SU-DHL-6 (cell line): ENCODE results near the gene LELP1.

Experiments
- H2AFZ ChIP-seq: fragments of 200-600 bp; sonication (generic); 2 replicates; pipeline ENCODE4 v1.6.1; 2014; ENCODE audit warnings: low read depth, mild to moderate bottlenecking, moderate library complexity, mixed read lengths, antibody characterized with exemption, low read length; ENCODE audit not compliant: severe bottlenecking
- H3F3A ChIP-seq: fragments of 200-600 bp; shearing (Covaris generic); 2 replicates; pipeline ENCODE4 v1.6.0; 2016; ENCODE audit warnings: antibody characterized with exemption, mild to moderate bottlenecking; ENCODE audit not compliant: insufficient read depth
- H3K27ac ChIP-seq: fragments of 200-600 bp; sonication (generic); 2 replicates; pipeline ENCODE4 v1.5.1; 2016; ENCODE audit warnings: low read depth, mild to moderate bottlenecking, low read length, moderate library complexity, mixed read lengths
- H3K27me3 ChIP-seq: fragments of 200-600 bp; sonication (generic), shearing (Covaris generic); 2 replicates; pipeline ENCODE4 v1.6.0; 2014; ENCODE audit warnings: mild to moderate bottlenecking, low read length
- H3K36me3 ChIP-seq: fragments of 200-600 bp; sonication (generic); 2 replicates; pipeline ENCODE4 v1.6.1; 2014; ENCODE audit warnings: mild to moderate bottlenecking, low read length, mixed read lengths
- H3K4me2 ChIP-seq: fragments of 300-600, 200-600 bp; shearing (Covaris generic), sonication (generic); 2 replicates; pipeline ENCODE4 v1.6.0; 2014; ENCODE audit warnings: low read length, low read depth, mild to moderate bottlenecking; ENCODE audit not compliant: poor library complexity, severe bottlenecking
- H3K4me3 ChIP-seq: fragments of 200-600 bp; sonication (generic); 2 replicates; pipeline ENCODE4 v1.5.1; 2014; ENCODE audit warnings: antibody characterized with exemption, low read length, mild to moderate bottlenecking, mixed read lengths; ENCODE audit not compliant: insufficient read depth, poor library complexity, severe bottlenecking
- H3K79me2 ChIP-seq: fragments of 200-600 bp; sonication (generic); 2 replicates; pipeline ENCODE4 v1.6.1; 2014; ENCODE audit warnings: mild to moderate bottlenecking, low read length, moderate library complexity; ENCODE audit not compliant: insufficient read depth
- H3K9ac ChIP-seq: fragments of 200-600 bp; sonication (generic); 2 replicates; pipeline ENCODE4 v1.7.0; 2014; ENCODE audit warnings: mild to moderate bottlenecking, low read length
- H3K9me2 ChIP-seq: fragments of 200-600 bp; sonication (generic); replicated peaks from 2 replicates; pipeline ENCODE4 v1.6.1; 2014; ENCODE audit warnings: low read length; ENCODE audit not compliant: insufficient read depth
- H3K9me3 ChIP-seq: fragments of 200-600 bp; sonication (generic); 2 replicates; pipeline ENCODE4 v1.6.1; 2014; ENCODE audit warnings: low read length, mixed read lengths; ENCODE audit not compliant: insufficient read depth
- H4K20me1 ChIP-seq: fragments of 200-600 bp; sonication (generic); 2 replicates; pipeline ENCODE4 v1.6.1; 2014; ENCODE audit warnings: low read depth, mild to moderate bottlenecking, antibody characterized with exemption, low read length, moderate library complexity, mixed read lengths
- CTCF ChIP-seq: fragments of 200-600 bp; sonication (generic); IDR thresholded peaks from one replicate; pipeline ENCODE4 v1.5.1; 2017; ENCODE audit warnings: antibody characterized with exemption, mild to moderate bottlenecking, low read length, moderate library complexity; ENCODE audit not compliant: insufficient read depth, poor library complexity, severe bottlenecking
- EZH2phosphoT487 ChIP-seq: fragments of 200-600 bp; sonication (generic), shearing (Covaris generic); conservative IDR thresholded peaks from 2 replicates; pipeline ENCODE4 v1.6.1; 2018; ENCODE audit warnings: mild to moderate bottlenecking, antibody characterized with exemption, low read length, moderate library complexity, mixed read lengths

Gene LELP1

GRCh38 chr1:153250166-153250565, 46.9 kb downstream of the LELP1 start:
- H3K36me3 ChIP-seq: no peaks in the 10 kb centered on the region
- no peaks in the 10 kb centered on the region for H3F3A ChIP-seq
- no peak overlapping the region for H3K27ac ChIP-seq
- no peaks in the 10 kb centered on the region for H3K79me2 ChIP-seq
- H3K9ac ChIP-seq: no peak overlapping the region
- no peaks in the 10 kb centered on the region for H3K9me3 ChIP-seq
- no peak overlapping the region for H3K4me3 ChIP-seq
- H3K9me2 ChIP-seq: no peaks in the 10 kb centered on the region
- H2AFZ ChIP-seq: no peak overlapping the region
- H3K27me3 ChIP-seq: no peaks in the 10 kb centered on the region
- H3K4me2 ChIP-seq: no peak overlapping the region
- no peak for TF ChIP-seq CTCF
- TF ChIP-seq EZH2phosphoT487: no peak
- H4K20me1 ChIP-seq: no peaks in the 10 kb centered on the region

GRCh38 chr1:153251087-153251486, 47.9 kb downstream of the LELP1 start:
- no peak for TF ChIP-seq EZH2phosphoT487
- no peak for TF ChIP-seq CTCF
- H3F3A ChIP-seq: no peaks in the 10 kb centered on the region
- H3K27ac ChIP-seq: no peak overlapping the region
- no peak overlapping the region for H3K4me3 ChIP-seq
- no peaks in the 10 kb centered on the region for H3K79me2 ChIP-seq
- no peaks in the 10 kb centered on the region for H3K36me3 ChIP-seq
- no peaks in the 10 kb centered on the region for H3K27me3 ChIP-seq
- no peak overlapping the region for H3K9ac ChIP-seq
- no peak overlapping the region for H3K4me2 ChIP-seq
- H2AFZ ChIP-seq: no peak overlapping the region
- H3K9me3 ChIP-seq: no peaks in the 10 kb centered on the region
- no peaks in the 10 kb centered on the region for H4K20me1 ChIP-seq
- no peaks in the 10 kb centered on the region for H3K9me2 ChIP-seq

GRCh38 chr1:153251562-153251961, 48.3 kb downstream of the LELP1 start:
- H3K9me2 ChIP-seq: no peaks in the 10 kb centered on the region
- no peak overlapping the region for H2AFZ ChIP-seq
- H3K4me3 ChIP-seq: no peak overlapping the region
- H3K79me2 ChIP-seq: no peaks in the 10 kb centered on the region
- H3K9me3 ChIP-seq: no peaks in the 10 kb centered on the region
- no peaks in the 10 kb centered on the region for H3K36me3 ChIP-seq
- TF ChIP-seq CTCF: no peak
- no peak for TF ChIP-seq EZH2phosphoT487
- H4K20me1 ChIP-seq: no peaks in the 10 kb centered on the region
- H3K27ac ChIP-seq: no peak overlapping the region
- H3K4me2 ChIP-seq: no peak overlapping the region
- no peak overlapping the region for H3K9ac ChIP-seq
- H3K27me3 ChIP-seq: no peaks in the 10 kb centered on the region
- H3F3A ChIP-seq: no peaks in the 10 kb centered on the region

GRCh38 chr1:153251988-153252387, 48.8 kb downstream of the LELP1 start:
- no peaks in the 10 kb centered on the region for H4K20me1 ChIP-seq
- no peaks in the 10 kb centered on the region for H3K9me3 ChIP-seq
- TF ChIP-seq CTCF (no peak), EZH2phosphoT487 (no peak)
- no peak overlapping the region for H3K4me3 ChIP-seq
- H3K36me3 ChIP-seq: no peaks in the 10 kb centered on the region
- no peaks in the 10 kb centered on the region for H3K27me3 ChIP-seq
- no peak overlapping the region for H3K27ac ChIP-seq
- H3K4me2 ChIP-seq: no peak overlapping the region
- no peak overlapping the region for H2AFZ ChIP-seq
- H3K9me2 ChIP-seq: no peaks in the 10 kb centered on the region
- H3K79me2 ChIP-seq: no peaks in the 10 kb centered on the region
- H3K9ac ChIP-seq: no peak overlapping the region
- H3F3A ChIP-seq: no peaks in the 10 kb centered on the region
